Upper lobe of right lung (tissue), 1 donor: ENCODE measurements around the gene GALNTL6. TPM values are rescaled to one million over a fixed set of nuclear protein-coding genes. Genes with fewer than 3 reads are reported as not detected.

Experiments used
- ATAC-seq: fragments of 200-7000 bp; cut with Tn5 transposase; one replicate; pipeline ENCODE4 v1.9.1; 2020; ENCODE audit warnings: mild to moderate bottlenecking, moderate library complexity
- DNase-seq: peaks from one replicate; pipeline ENCODE4 v3.0.0-alpha.2; 2020
- H3K27ac ChIP-seq: fragments of 200-600 bp; one replicate; pipeline ENCODE4 v1.8.0; 2022
- H3K27me3 ChIP-seq: fragments of 200-600 bp; one replicate; pipeline ENCODE4 v1.8.0; 2022; ENCODE audit warnings: mild to moderate bottlenecking
- H3K36me3 ChIP-seq: fragments of 200-600 bp; one replicate; pipeline ENCODE4 v1.8.0; 2022
- H3K4me1 ChIP-seq: fragments of 200-600 bp; one replicate; pipeline ENCODE4 v1.8.0; 2022
- H3K4me3 ChIP-seq: fragments of 200-600 bp; one replicate; pipeline ENCODE4 v1.8.0; 2022; ENCODE audit warnings: mild to moderate bottlenecking
- H3K9me3 ChIP-seq: fragments of 200-600 bp; one replicate; pipeline ENCODE4 v1.8.0; 2022
- intact Hi-C: fragments of 100-400 bp; cut with DNase I; formaldehyde crosslinking; loops from one replicate; pipeline ENCODE4 v1.11.0; 2022
- total RNA-seq: library from RNA; stranded (reverse); fragmentation: NEBNext Ultra II Directional; extraction: Animal tissue kit (Norgen Biotek cat#: 25700); gene quantifications from one replicate; pipeline ENCODE4 v1.2.1, GENCODE V29; 2021
- TF ChIP-seq, protein P1 (sequence below): fragments of 200-600 bp; IDR thresholded peaks from one replicate; pipeline ENCODE4 v1.8.0; 2022; ENCODE audit warnings: antibody characterized with exemption
- donor health status: DM: no; HTN: yes; CAD: no; lungs with severe emphysema.

Gene GALNTL6
- total RNA-seq, 1 donor from 2014 or later = 0.20 TPM

DNA sequence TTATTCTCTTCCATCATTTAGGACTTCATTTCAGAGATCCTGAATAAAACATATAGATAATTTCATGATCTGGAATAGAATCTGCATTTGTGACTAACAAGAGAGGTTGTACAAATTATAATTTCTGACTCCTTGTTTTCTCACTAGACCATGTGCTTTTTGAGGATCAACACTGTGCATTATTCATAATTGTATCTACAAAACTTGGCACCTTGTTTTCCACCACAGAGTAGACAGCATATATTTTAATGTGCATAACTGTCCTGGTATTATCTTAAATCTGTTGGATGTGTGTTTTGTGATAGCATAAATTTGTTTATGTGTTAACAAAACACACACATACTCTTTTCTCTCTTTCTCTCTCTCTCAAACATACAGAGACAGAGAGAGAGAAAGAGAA, 840.5 kb downstream of the GALNTL6 start:
- H3K27me3 ChIP-seq = no peaks in the 10 kb centered on the region
- no peak overlapping the region for H3K27ac ChIP-seq
- H3K36me3 ChIP-seq = no peaks in the 10 kb centered on the region
- no peaks in the 10 kb centered on the region for H3K9me3 ChIP-seq
- TF ChIP-seq, protein P1, sequence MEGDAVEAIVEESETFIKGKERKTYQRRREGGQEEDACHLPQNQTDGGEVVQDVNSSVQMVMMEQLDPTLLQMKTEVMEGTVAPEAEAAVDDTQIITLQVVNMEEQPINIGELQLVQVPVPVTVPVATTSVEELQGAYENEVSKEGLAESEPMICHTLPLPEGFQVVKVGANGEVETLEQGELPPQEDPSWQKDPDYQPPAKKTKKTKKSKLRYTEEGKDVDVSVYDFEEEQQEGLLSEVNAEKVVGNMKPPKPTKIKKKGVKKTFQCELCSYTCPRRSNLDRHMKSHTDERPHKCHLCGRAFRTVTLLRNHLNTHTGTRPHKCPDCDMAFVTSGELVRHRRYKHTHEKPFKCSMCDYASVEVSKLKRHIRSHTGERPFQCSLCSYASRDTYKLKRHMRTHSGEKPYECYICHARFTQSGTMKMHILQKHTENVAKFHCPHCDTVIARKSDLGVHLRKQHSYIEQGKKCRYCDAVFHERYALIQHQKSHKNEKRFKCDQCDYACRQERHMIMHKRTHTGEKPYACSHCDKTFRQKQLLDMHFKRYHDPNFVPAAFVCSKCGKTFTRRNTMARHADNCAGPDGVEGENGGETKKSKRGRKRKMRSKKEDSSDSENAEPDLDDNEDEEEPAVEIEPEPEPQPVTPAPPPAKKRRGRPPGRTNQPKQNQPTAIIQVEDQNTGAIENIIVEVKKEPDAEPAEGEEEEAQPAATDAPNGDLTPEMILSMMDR = no peak
- intact Hi-C loops = no loop called here
- ATAC-seq = no peak
- H3K4me1 ChIP-seq = no peaks in the 10 kb centered on the region
- H3K4me3 ChIP-seq = no peak overlapping the region
- no peak for DNase-seq

DNA sequence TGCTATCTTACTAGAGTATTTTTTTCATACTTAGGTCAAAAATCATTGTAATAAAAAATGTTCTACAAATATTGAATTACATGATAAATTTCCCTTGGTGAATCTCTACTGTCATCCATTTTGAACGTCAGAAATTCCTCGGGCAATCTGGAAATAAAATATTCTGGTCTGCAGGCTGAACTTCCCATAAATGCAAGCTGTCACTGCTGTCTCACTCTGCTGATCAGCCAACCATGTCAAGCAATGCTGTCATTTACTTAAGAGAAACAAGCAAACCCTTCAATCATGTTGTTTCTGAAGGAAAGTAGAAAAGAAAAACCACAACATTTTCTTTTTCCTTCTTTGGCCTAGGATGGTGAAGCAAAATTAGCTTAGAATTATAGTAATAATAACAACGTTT, 841.3 kb downstream of the GALNTL6 start:
- Histone ChIP-seq H3K27ac (no peak overlapping the region), H3K4me1 (no peaks in the 10 kb centered on the region), H3K4me3 (no peak overlapping the region), H3K36me3 (no peaks in the 10 kb centered on the region), H3K27me3 (no peaks in the 10 kb centered on the region), H3K9me3 (no peaks in the 10 kb centered on the region)
- DNase-seq (no peak), ATAC-seq (no peak)
- TF ChIP-seq, protein P1 = no peak
- intact Hi-C loops = no loop called here

DNA sequence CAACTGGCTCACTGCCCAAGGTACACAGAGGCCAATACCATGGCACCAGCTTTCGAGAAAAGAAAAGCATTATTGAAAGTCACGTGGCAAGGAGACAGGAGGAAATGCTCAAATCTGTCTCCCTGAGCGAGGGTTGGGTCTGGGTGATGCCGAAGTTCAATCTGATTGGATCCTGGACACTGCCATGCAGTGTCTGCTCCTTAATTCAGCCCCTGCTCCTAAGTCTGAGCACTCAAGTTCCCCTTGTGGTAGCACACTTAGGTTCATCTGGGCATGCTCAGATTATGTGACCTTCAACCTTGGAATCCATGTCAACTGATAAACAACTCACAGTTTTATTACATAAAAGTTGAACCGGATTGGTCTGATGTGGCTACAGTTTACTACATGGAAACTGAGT, 842.9 kb downstream of the GALNTL6 start:
- intact Hi-C loops = no loop called here
- DNase-seq (no peak), ATAC-seq (no peak)
- Histone ChIP-seq H3K36me3 (no peaks in the 10 kb centered on the region), H3K27ac (no peak overlapping the region), H3K4me3 (no peak overlapping the region), H3K27me3 (no peaks in the 10 kb centered on the region), H3K4me1 (no peaks in the 10 kb centered on the region), H3K9me3 (no peaks in the 10 kb centered on the region)
- TF ChIP-seq, protein P1 = no peak

DNA sequence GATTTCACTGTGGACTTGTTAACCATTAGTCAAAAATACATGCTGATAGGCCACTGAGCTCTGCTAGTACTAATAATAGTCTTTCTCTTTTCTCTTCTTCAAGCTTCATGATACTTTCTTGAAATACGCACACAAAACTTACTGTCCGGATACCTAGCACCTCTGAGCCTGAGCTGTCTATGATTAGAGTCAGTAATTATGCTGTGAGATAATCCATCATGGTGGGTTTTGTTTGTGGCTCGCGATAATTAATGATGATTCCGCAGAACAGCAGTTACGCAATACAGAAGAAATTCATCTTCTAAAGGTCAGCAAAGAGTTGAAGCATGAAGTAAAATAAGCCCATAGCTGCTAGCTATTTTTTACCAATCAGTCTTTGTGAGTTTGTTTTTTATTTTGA, 843.9 kb downstream of the GALNTL6 start:
- Histone ChIP-seq H3K27ac (no peak overlapping the region), H3K27me3 (no peaks in the 10 kb centered on the region), H3K4me3 (no peak overlapping the region), H3K4me1 (no peaks in the 10 kb centered on the region), H3K36me3 (no peaks in the 10 kb centered on the region), H3K9me3 (no peaks in the 10 kb centered on the region)
- intact Hi-C loops = no loop called here
- DNase-seq = no peak
- no peak for ATAC-seq
- TF ChIP-seq, protein P1 = no peak

DNA sequence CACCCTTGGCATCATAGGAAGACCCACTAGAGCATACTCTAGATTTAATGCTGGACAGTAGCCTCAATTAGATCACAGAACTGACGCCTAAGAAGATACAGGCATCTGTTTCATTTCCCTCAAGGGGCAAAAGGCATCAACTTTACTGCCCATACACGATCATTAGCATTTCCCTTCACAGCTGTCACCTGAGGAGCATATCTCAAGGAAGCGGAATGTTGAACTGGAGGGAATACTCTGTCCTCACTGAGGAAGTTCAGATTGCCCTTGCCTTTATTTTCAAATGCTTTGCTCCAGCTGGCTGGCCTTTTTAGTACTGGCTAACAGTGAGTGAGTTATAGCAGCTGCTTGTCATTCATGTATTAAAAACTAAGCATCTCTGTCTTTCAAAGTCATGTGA, 847.0 kb downstream of the GALNTL6 start:
- DNase-seq (no peak), ATAC-seq (no peak)
- no peaks in the 10 kb centered on the region for H3K4me1 ChIP-seq
- no peaks in the 10 kb centered on the region for H3K27me3 ChIP-seq
- no peak overlapping the region for H3K4me3 ChIP-seq
- H3K27ac ChIP-seq = no peak overlapping the region
- TF ChIP-seq, protein P1 = no peak
- intact Hi-C loops = no loop called here
- no peaks in the 10 kb centered on the region for H3K9me3 ChIP-seq
- H3K36me3 ChIP-seq = no peaks in the 10 kb centered on the region

DNA sequence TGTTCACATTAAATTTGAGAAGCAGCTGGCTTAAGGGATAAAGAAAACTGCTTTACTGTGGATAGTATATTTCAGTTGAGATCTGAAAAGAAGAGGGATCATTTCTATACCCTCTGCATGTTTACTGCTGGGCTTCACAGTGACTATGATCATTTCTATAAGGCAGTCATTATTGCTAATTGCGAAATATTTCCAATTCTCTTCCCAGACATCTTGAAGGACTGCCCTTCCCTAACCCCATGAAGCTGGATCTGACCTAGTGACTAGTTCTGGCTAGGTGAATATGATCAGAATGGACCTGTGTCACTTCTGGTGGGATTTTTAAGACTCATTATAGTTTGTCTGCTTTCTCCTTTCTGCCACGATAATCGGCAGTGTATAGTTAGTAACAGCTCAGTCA, 848.9 kb downstream of the GALNTL6 start:
- no peak overlapping the region for H3K4me3 ChIP-seq
- no peaks in the 10 kb centered on the region for H3K9me3 ChIP-seq
- no peak overlapping the region for H3K27ac ChIP-seq
- no peaks in the 10 kb centered on the region for H3K36me3 ChIP-seq
- no peak for DNase-seq
- intact Hi-C loops = no loop called here
- TF ChIP-seq, protein P1 = no peak
- H3K27me3 ChIP-seq = no peaks in the 10 kb centered on the region
- ATAC-seq = no peak
- H3K4me1 ChIP-seq = no peaks in the 10 kb centered on the region
